WTC11 (cell line): Measurements from ENCODE around the gene PICK1. TPM values are rescaled to one million over a fixed set of nuclear protein-coding genes. Genes with fewer than 3 reads are reported as not detected.

ENCODE experiments used
- ATAC-seq: fragments of 200-7000 bp; cut with Tn5 transposase; 2 replicates; pipeline ENCODE4 v1.10.0; 2021; ENCODE audit warnings: mild to moderate bottlenecking, moderate library complexity
- CTCF ChIA-PET: fragments of 300-600 bp; sonication (Branson Sonifier 250); formaldehyde crosslinking; loops from one replicate; lab custom pipeline; 2021; ENCODE audit warnings: antibody characterized with exemption; lab: Charles Lee
- POLR2A ChIA-PET: fragments of 350-600 bp; sonication (Branson Sonifier 250); formaldehyde crosslinking; loops from one replicate; lab custom pipeline; 2021; ENCODE audit warnings: antibody characterized with exemption; lab: Charles Lee
- DNase-seq: peaks from one replicate; pipeline ENCODE4 v3.0.0; 2021; ENCODE audit warnings: low spot score
- H3K27ac Mint-ChIP-seq: 2 replicates; pipeline ENCODE4 v1.8.0; 2021; ENCODE audit warnings: mixed read lengths
- H3K27me3 Mint-ChIP-seq: 2 replicates; pipeline ENCODE4 v1.8.0; 2021; ENCODE audit warnings: low read depth, mild to moderate bottlenecking, moderate library complexity, mixed read lengths
- H3K36me3 Mint-ChIP-seq: 2 replicates; pipeline ENCODE4 v1.8.0; 2021; ENCODE audit warnings: mixed read lengths
- H3K4me1 Mint-ChIP-seq: 2 replicates; pipeline ENCODE4 v1.8.0; 2022; ENCODE audit warnings: mixed read lengths
- H3K4me3 Mint-ChIP-seq: 2 replicates; pipeline ENCODE4 v1.8.0; 2021; ENCODE audit warnings: mild to moderate bottlenecking, moderate library complexity, mixed read lengths
- H3K9me3 Mint-ChIP-seq: 2 replicates; pipeline ENCODE4 v1.8.0; 2021; ENCODE audit warnings: mixed read lengths
- AFF4 ChIP-seq: sonication (generic); formaldehyde crosslinking; IDR thresholded peaks from 2 replicates; pipeline ENCODE4 v1.8.1; 2023; ENCODE audit warnings: mild to moderate bottlenecking, missing genetic modification reagents, borderline replicate concordance
- ARID4B ChIP-seq: sonication (generic); formaldehyde crosslinking; IDR thresholded peaks from 2 replicates; pipeline ENCODE4 v1.8.0; 2023; ENCODE audit warnings: missing genetic modification reagents, mild to moderate bottlenecking, borderline replicate concordance
- CBFB ChIP-seq: sonication (generic); formaldehyde crosslinking; IDR thresholded peaks from 2 replicates; pipeline ENCODE4 v1.8.1; 2022; ENCODE audit warnings: mild to moderate bottlenecking, low read depth, missing genetic modification reagents
- CREM ChIP-seq: sonication (generic); formaldehyde crosslinking; IDR thresholded peaks from 2 replicates; pipeline ENCODE4 v1.8.1; 2022; ENCODE audit warnings: mild to moderate bottlenecking, missing genetic modification reagents, moderate library complexity
- ELF4 ChIP-seq: sonication (generic); formaldehyde crosslinking; IDR thresholded peaks from 2 replicates; pipeline ENCODE4 v1.8.1; 2022; ENCODE audit warnings: low read depth, mild to moderate bottlenecking, moderate library complexity, missing genetic modification reagents
- FOXK1 ChIP-seq: sonication (generic); formaldehyde crosslinking; IDR thresholded peaks from 2 replicates; pipeline ENCODE4 v1.8.0; 2022; ENCODE audit warnings: mild to moderate bottlenecking, moderate library complexity, missing genetic modification reagents
- GABPB1 ChIP-seq: sonication (generic); formaldehyde crosslinking; IDR thresholded peaks from 2 replicates; pipeline ENCODE4 v1.8.1; 2023; ENCODE audit warnings: mild to moderate bottlenecking, missing genetic modification reagents
- GRHL2 ChIP-seq: fragments of 250-450 bp; sonication (Bioruptor Pico); IDR thresholded peaks from 2 replicates; pipeline ENCODE4 v1.8.0; 2022; ENCODE audit warnings: mild to moderate bottlenecking, moderate library complexity; ENCODE audit not compliant: insufficient replicate concordance, severe bottlenecking
- JAZF1 ChIP-seq: fragments of 250-450 bp; sonication (Bioruptor Pico); IDR thresholded peaks from 2 replicates; pipeline ENCODE4 v1.9.0; 2021; ENCODE audit warnings: moderate library complexity, mild to moderate bottlenecking, inconsistent platforms
- KAT7 ChIP-seq: sonication (generic); formaldehyde crosslinking; IDR thresholded peaks from 2 replicates; pipeline ENCODE4 v1.8.1; 2023; ENCODE audit warnings: missing genetic modification reagents, mild to moderate bottlenecking, borderline replicate concordance
- SMAD3 ChIP-seq: sonication (generic); formaldehyde crosslinking; IDR thresholded peaks from 2 replicates; pipeline ENCODE4 v1.8.0; 2022; ENCODE audit warnings: missing genetic modification reagents, mild to moderate bottlenecking, borderline replicate concordance
- TEAD1 ChIP-seq: sonication (generic); formaldehyde crosslinking; IDR thresholded peaks from 2 replicates; pipeline ENCODE4 v1.8.0; 2022; ENCODE audit warnings: mild to moderate bottlenecking, missing genetic modification reagents
- ZNF232 ChIP-seq: sonication (generic); formaldehyde crosslinking; IDR thresholded peaks from 2 replicates; pipeline ENCODE4 v1.8.0; 2022; ENCODE audit warnings: mild to moderate bottlenecking, missing genetic modification reagents
- ZNF671 ChIP-seq: fragments of 250-450 bp; sonication (Bioruptor Pico); IDR thresholded peaks from 2 replicates; pipeline ENCODE4 v1.8.0; 2021; ENCODE audit warnings: mild to moderate bottlenecking
- total RNA-seq: library from RNA; stranded (reverse); gene quantifications from 3 replicates; pipeline ENCODE4 v1.2.3, GENCODE V29; 2021
- TF ChIP-seq, protein P1 (sequence below): fragments of 200-600 bp; IDR thresholded peaks from 2 replicates; pipeline ENCODE4 v1.8.0; 2022; ENCODE audit warnings: antibody characterized with exemption
- TF ChIP-seq, protein P2 (sequence below): sonication (generic); formaldehyde crosslinking; conservative IDR thresholded peaks from 2 replicates; pipeline ENCODE4 v1.8.1; 2022; ENCODE audit warnings: mild to moderate bottlenecking, missing genetic modification reagents
- TF ChIP-seq, protein P3 (sequence below): sonication (generic); formaldehyde crosslinking; IDR thresholded peaks from 2 replicates; pipeline ENCODE4 v1.8.0; 2022; ENCODE audit warnings: missing genetic modification reagents
- TF ChIP-seq, protein P4 (sequence below): sonication (generic); formaldehyde crosslinking; IDR thresholded peaks from 2 replicates; pipeline ENCODE4 v1.8.1; 2022; ENCODE audit warnings: low read depth, missing genetic modification reagents, borderline replicate concordance

Gene PICK1
- total RNA-seq, 1 experiment from 2014 or later = 33.4 TPM

GRCh38 chr22:38051900-38052862, 5.0 kb upstream of the PICK1 start (continued):
- peak; percentile 25; the same call in 1 of the 2 replicates for TF ChIP-seq SMAD3 (CRISPR knock-in tag)
- TF ChIP-seq FOXK1 (CRISPR knock-in tag) = peak; percentile 37; the same call in 1 of the 2 replicates
- TF ChIP-seq ZNF671 (CRISPR knock-in tag) = no peak
- peak; percentile 85; the same call in 1 of the 2 replicates for TF ChIP-seq TEAD1
- TF ChIP-seq GRHL2 = no peak
- TF ChIP-seq KAT7 = no peak
- no peak for TF ChIP-seq AFF4 (CRISPR knock-in tag)
- peak; percentile 56; the same call in 1 of the 2 replicates for TF ChIP-seq GABPB1
- no peak for TF ChIP-seq JAZF1
- TF ChIP-seq, protein P1, sequence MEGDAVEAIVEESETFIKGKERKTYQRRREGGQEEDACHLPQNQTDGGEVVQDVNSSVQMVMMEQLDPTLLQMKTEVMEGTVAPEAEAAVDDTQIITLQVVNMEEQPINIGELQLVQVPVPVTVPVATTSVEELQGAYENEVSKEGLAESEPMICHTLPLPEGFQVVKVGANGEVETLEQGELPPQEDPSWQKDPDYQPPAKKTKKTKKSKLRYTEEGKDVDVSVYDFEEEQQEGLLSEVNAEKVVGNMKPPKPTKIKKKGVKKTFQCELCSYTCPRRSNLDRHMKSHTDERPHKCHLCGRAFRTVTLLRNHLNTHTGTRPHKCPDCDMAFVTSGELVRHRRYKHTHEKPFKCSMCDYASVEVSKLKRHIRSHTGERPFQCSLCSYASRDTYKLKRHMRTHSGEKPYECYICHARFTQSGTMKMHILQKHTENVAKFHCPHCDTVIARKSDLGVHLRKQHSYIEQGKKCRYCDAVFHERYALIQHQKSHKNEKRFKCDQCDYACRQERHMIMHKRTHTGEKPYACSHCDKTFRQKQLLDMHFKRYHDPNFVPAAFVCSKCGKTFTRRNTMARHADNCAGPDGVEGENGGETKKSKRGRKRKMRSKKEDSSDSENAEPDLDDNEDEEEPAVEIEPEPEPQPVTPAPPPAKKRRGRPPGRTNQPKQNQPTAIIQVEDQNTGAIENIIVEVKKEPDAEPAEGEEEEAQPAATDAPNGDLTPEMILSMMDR = peak; percentile 83
- TF ChIP-seq ZNF232 (CRISPR knock-in tag) = no peak
- no peak for TF ChIP-seq ELF4 (CRISPR knock-in tag)
- TF ChIP-seq, protein P2, sequence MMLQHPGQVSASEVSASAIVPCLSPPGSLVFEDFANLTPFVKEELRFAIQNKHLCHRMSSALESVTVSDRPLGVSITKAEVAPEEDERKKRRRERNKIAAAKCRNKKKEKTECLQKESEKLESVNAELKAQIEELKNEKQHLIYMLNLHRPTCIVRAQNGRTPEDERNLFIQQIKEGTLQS (CRISPR knock-in tag) = no peak
- TF ChIP-seq, all 79 proteins: peak for 10

- no peak for DNase-seq
- Mint-ChIP-seq H3K9me3 (no peaks in the 10 kb centered on the region), H3K36me3 (peaks cover 27% of the 10 kb centered on the region), H3K27me3 (no peaks in the 10 kb centered on the region), H3K27ac (no peak overlapping the region), H3K4me3 (no peak overlapping the region), H3K4me1 (peaks cover 5% of the 10 kb centered on the region)
- POLR2A ChIA-PET = no interaction called here
- CTCF ChIA-PET = no interaction called here
- no peak for ATAC-seq
- TF ChIP-seq ARID4B (CRISPR knock-in tag) (no peak), CREM (CRISPR knock-in tag) (no peak), GRHL2 (no peak), CBFB (CRISPR knock-in tag) (no peak), GABPB1 (no peak)
- TF ChIP-seq, protein P3, sequence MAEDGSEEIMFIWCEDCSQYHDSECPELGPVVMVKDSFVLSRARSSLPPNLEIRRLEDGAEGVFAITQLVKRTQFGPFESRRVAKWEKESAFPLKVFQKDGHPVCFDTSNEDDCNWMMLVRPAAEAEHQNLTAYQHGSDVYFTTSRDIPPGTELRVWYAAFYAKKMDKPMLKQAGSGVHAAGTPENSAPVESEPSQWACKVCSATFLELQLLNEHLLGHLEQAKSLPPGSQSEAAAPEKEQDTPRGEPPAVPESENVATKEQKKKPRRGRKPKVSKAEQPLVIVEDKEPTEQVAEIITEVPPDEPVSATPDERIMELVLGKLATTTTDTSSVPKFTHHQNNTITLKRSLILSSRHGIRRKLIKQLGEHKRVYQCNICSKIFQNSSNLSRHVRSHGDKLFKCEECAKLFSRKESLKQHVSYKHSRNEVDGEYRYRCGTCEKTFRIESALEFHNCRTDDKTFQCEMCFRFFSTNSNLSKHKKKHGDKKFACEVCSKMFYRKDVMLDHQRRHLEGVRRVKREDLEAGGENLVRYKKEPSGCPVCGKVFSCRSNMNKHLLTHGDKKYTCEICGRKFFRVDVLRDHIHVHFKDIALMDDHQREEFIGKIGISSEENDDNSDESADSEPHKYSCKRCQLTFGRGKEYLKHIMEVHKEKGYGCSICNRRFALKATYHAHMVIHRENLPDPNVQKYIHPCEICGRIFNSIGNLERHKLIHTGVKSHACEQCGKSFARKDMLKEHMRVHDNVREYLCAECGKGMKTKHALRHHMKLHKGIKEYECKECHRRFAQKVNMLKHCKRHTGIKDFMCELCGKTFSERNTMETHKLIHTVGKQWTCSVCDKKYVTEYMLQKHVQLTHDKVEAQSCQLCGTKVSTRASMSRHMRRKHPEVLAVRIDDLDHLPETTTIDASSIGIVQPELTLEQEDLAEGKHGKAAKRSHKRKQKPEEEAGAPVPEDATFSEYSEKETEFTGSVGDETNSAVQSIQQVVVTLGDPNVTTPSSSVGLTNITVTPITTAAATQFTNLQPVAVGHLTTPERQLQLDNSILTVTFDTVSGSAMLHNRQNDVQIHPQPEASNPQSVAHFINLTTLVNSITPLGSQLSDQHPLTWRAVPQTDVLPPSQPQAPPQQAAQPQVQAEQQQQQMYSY = no peak
- TF ChIP-seq, protein P4, sequence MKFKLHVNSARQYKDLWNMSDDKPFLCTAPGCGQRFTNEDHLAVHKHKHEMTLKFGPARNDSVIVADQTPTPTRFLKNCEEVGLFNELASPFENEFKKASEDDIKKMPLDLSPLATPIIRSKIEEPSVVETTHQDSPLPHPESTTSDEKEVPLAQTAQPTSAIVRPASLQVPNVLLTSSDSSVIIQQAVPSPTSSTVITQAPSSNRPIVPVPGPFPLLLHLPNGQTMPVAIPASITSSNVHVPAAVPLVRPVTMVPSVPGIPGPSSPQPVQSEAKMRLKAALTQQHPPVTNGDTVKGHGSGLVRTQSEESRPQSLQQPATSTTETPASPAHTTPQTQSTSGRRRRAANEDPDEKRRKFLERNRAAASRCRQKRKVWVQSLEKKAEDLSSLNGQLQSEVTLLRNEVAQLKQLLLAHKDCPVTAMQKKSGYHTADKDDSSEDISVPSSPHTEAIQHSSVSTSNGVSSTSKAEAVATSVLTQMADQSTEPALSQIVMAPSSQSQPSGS (CRISPR knock-in tag) = no peak
Observed at GRCh38 chr22:38062791-38063190, 5.6 kb downstream of the PICK1 start.
